ENCODE data around the gene SYT3.

Gene SYT3

GRCh38 chr19:50661766-50662650, 22.3 kb upstream of the SYT3 start:
- no peak for DNase-seq (ENCODE audit: low read depth)

- DNase-seq (ENCODE audit: low read depth) = no peak
These were observed 21.3 kb upstream of the SYT3 start for GRCh38 chr19:50661023-50661422.

DNA sequence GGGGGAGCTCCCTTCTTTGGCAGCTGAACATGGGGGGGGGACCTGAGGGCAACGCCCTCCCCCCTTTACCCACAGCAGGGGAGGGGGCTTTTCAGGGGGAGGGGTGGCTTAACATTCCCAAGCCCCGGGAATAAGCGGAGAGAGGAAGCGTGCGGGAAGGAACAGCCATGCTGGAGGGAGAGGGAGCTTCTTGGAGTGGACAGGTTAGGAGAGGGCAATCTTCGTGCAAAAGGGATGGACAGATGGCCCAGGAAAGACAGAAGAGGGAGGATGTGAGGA, 20.3 kb upstream of the SYT3 start:
- no peak for DNase-seq (ENCODE audit: low read depth)

GRCh38 chr19:50659318-50660087, 19.8 kb upstream of the SYT3 start:
- no peak for DNase-seq (ENCODE audit: low read depth)

GRCh38 chr19:50658441-50659317, 19.0 kb upstream of the SYT3 start:
- DNase-seq (ENCODE audit: low read depth) = peak; percentile 83

DNA sequence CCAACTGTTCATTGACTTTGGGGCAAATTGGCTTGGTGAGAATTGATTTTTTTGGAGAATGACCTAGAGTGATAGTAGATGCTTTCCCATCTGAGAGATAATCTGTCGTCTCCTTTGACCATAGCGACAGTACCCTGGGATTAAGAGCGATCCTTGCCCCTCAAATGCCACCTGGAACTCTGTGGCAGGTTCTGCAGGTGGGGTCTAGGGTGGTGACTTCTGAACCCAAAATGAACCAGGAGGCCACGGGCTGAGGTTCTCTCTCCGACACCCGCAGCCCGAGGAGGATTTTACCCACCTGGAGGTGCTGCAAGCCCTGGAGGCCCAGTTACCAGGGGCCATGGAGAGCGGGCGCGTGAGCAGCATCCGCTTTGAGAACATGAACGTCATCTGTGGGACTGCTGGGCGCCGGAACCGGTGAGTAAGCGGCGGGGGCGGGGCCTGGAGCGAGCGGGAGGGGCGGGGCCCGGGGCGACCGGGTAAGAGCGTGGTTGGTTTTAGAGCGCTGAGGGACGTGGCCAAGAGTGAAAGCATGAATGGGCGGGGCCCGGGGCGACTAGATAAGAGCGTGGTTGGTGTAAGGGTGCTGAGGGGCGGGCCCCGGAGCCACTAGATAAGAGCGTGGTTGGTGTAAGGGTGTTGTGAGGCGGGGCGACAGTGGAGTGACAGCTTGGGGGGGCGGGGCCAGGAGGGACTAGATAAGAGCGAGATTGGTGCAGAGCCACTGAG, 18.2 kb upstream of the SYT3 start:
- DNase-seq (ENCODE audit: low read depth) = peak; percentile 91

DNA sequence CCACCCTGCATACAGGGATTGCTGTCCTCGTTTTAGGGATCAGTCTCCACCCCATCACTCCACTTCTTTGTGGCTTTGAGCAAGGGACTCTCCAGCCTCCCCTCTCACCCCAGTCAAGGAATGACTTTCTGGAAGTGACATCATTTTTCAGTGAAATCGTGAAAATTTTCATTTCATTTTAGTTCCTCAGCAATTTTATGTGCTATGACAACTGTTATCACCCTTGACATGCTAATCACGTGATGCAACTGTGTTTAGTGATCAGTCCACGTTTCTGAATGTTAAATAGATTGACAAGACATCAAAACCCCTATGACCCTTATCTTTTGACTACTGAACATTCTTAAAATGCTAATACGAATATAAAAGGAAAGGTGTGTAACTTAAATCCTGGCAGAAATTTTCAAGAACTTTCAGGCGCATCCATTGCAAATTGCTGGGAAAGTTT, 17.6 kb upstream of the SYT3 start:
- DNase-seq (ENCODE audit: low read depth) = no peak

DNA sequence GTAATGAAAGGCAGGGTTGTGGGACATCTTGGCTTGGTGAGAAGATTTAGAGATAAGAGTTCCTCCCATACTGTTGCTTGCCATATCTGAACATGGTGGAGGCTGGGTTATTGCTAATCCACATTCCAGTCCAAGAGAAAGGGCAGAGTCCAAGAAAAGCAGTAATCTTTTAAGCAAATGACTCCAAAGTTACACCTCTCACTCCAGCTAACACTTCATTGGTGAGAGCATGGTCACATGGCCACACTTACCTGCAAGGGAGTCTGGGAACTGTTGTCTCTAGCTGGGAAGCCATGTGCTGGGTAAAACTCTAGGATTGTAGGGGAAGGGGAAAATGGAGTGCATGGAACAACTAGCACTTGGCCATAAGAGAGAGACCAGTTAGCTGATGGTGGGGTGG, 15.2 kb upstream of the SYT3 start:
- DNase-seq (ENCODE audit: low read depth) = no peak

DNA sequence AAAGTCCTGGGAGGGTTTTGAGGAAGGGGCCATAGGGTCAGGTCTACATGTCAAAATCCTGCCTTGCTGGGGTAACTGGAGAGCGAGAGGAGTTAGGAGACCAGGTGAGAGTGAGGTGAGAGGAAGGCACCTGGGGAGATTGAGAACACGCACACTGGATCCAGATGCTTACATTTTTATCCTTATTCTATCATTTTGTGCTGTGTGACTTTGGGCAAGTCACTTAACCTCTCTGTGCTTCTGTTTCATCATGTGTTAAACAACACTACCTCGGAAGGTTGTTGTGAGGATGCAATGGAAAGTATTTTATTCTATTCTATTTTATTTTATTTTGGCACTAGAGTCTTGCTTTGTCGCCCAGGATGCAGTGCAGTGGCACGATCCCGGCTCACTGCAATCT, 13.0 kb upstream of the SYT3 start:
- DNase-seq (ENCODE audit: low read depth) = no peak

DNA sequence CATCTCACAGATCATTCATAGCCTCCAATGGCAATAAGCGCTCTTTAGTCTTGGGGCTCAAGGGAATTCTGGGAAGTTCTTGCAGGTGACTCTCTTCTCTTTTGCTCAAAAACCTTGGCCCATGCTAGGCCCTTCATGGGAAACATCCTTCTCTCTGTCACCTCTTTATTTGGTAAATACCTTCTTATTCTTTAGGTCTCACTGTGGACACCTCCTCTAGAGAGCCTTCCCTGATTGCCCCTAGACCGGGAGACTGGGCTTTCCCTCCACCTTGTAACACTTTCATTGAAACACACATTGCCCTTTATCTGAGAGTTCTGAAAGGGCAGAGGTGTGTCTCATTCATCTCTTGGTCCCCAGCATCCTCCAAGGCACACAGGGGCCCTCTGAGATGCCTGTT, 11.5 kb upstream of the SYT3 start:
- no peak for DNase-seq (ENCODE audit: low read depth)

GRCh38 chr19:50649433-50650391, 10.0 kb upstream of the SYT3 start, which contains the start of gene C19orf81:
TSS of gene C19orf81 (plus strand) at chr19:50649445. CDS start at chr19:50649445, 0 bp downstream.
- DNase-seq (ENCODE audit: low read depth) = no peak

DNA sequence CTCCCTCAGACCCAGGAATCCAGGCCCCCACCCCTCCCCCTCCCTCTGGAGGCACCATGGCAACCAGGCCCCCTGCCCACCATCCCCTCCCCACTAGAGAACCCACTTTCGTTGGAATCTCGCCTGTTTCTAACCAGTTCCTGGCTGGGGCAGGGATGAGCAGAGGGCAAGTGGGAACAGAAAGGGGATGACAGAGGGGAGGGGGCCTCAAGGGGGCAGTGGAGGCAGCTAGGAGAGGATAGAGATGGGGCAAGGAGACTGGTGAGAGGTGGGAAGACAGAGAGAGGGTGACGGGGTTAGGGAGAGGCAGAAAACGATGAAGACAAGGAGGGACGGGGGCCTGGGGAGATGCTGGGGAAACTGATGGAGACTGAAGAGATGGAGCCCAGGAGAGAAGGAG, 9.0 kb upstream of the SYT3 start:
- no peak for DNase-seq (ENCODE audit: low read depth)

DNA sequence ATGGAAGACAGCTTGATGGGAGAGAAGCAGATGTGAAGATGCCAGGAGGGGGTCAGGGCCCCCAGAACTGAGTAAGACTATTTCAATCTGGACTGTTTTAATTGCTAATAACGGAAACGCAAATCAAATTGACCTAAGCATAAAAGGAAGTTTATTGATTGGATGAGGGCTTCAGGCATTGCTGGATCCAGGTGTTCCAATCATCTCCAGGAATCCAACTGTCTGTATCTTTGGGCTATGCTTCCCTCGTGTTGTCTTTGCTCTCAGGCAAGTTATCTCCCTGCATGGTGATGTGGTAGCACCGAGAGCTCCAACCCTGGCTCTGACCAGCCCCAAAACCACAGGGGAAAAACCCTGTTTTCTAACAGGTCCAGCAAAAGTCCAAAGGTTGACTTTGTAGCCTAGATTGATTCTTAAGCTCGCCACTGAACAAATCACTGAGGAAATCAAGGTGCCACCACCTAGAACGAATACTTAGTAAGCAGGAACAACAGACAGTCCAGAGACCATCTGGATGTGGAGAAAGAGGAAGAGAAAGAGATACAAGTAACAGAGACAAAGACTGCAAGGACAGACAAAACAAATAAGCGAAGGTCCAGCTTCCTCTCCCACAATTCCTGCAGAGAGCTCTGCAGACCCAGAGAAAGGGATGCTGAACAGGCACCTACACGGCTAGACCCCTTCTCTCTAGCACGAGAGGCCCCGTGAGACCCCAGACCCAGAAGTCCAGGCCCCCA, 8.4 kb upstream of the SYT3 start:
- DNase-seq (ENCODE audit: low read depth) = no peak

DNA sequence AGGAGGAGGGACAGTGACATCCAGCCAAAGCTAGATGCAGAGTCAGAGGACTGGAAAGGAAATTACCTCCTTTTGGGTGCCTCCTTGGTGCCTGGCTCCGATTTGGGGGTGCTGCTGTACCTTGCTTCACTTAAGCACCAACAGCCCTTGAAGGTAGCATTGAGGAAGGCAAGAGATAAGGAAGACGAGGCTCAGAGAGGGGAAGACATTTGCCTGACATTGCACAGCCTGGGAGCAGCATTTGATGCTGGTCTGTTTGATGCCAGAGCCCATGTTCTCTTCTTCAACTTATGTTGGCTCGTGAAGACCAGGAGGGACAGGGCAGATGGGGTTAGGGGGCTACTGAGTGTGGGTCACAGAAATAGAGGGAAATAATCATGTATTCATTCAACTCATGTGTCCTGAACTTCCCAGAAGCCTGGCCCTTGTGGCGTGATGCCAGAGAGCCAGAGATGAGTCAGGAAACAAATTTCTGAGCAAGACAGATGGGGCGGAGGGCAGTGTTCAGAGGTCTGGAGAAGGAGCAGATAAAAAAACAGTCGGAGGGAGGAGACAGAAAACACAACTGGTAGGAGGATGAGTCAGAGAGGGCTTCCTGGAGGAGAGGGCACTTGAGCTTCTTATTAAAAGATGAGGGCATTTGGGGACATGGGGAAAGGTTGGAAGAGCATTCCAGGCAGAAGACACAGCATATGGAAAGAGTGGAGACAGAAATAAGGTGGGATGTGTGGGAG, 6.6 kb upstream of the SYT3 start:
- DNase-seq (ENCODE audit: low read depth) = no peak

- no peak for DNase-seq (ENCODE audit: low read depth)
These were observed 5.4 kb upstream of the SYT3 start for GRCh38 chr19:50645107-50645506.

DNA sequence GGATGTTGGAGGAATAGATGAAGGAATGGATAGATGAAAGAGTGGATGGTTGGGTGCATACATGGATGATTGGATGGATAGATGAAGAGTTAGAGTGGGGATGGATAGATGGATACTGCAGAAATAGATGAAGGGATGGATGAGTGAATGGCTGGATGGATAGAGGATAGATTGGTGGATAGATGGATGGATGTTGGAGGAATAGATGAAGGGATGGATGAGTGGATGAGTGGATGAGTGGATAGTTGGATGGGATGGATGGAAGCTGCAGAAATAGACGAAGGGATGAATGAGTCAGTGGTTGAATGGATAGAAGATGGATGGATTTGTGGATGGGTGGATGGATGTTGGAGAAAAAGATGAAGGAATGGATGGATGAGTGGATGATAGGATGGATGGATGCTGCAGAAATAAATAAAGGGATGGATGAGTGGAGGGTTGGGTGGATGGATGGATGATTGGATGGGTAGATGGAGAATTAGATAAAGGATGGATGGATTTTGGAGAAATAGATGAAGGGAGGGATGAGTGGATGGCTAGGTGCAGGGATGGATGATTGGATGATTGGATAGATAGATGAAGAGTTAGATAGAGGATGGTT, 4.7 kb upstream of the SYT3 start:
- DNase-seq (ENCODE audit: low read depth) = no peak

GRCh38 chr19:50640368-50640767, 687 bp upstream of the SYT3 start:
- DNase-seq (ENCODE audit: low read depth) = no peak

DNA sequence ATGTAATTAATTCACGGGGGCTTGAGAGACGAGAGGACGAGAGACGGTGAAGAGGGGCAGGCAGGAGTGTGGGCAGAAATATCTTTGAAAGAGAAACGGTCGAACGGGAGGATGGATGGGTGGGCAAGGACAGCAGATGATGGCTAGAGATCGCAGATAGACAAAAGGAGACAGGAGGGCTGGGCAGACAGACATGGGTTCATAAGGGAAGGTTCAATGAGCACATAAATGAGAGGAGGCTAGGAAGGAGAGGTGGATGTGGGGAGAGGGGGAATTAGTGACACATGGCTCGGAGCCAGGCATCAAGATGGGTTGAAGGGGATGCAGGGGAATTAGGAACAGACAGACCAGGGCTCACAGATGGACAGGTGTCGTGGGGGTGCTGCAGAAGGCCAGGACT, 1.1 kb downstream of the SYT3 start:
- DNase-seq (ENCODE audit: low read depth) = no peak
